Measurements from ENCODE around the gene ARAP1.

Gene ARAP1

DNA sequence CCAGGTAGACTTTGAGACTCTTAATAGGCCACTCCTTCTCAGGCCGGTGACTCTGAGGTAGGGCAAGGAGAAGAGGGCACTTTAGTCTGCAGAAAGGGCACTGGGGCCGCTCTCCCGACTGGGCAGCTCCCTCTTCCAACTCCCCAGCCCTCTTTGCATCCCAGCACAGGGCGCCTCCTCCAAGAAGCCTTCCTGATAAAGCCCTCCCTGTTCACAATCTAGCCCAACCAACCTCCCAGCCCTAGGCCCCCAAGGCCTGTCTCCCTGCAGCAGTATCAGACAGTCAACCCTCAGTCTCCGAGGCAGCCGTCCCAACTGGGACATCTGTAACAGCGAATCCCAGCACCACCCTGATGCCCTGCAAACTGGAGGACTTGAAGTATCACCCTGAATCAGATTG lies 63.7 kb downstream of the ARAP1 start:
- no peak for DNase-seq

DNA sequence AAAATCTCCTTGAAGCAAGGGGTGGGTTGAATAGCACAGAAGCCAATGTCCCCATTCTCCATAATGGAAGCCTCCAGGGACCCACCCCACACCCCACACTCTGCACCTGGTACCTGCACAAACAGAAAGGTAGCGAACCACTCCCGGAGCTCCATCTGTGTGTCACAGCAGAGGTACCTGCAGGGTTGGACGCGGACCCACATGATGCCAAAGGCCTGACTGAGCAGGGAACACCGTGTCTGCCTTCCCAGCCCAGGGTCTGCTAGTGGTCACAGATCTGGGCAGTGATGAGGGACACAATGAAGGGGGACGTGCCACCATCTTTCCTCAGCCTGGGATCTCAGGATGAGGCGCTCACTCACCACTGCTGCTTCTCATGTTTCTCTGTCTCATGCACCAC lies 64.9 kb downstream of the ARAP1 start:
- no peaks in the 10 kb centered on the region for H3K9me3 Mint-ChIP-seq
- peaks cover 51% of the 10 kb centered on the region for H3K36me3 Mint-ChIP-seq (ENCODE audit: insufficient read depth)
- H3K27ac Mint-ChIP-seq, result peak overlapping the region; percentile 56 to 74

More for the DNA sequence above, 63.7 kb downstream of the ARAP1 start:
- peak overlapping the region; percentile 38 to 79 for H3K27ac Mint-ChIP-seq
- H3K4me1 Mint-ChIP-seq (ENCODE audit: low read depth in 2 of 2), result peaks cover 19 to 24% of the 10 kb centered on the region in 2 donors
- no peak overlapping the region for H3K4me3 Mint-ChIP-seq
- no peaks in the 10 kb centered on the region for H3K27me3 Mint-ChIP-seq
- ATAC-seq (replicated peaks), result no peak
- peaks cover 48% of the 10 kb centered on the region for H3K36me3 Mint-ChIP-seq (ENCODE audit: insufficient read depth)
- H3K9me3 Mint-ChIP-seq, result no peaks in the 10 kb centered on the region

DNA sequence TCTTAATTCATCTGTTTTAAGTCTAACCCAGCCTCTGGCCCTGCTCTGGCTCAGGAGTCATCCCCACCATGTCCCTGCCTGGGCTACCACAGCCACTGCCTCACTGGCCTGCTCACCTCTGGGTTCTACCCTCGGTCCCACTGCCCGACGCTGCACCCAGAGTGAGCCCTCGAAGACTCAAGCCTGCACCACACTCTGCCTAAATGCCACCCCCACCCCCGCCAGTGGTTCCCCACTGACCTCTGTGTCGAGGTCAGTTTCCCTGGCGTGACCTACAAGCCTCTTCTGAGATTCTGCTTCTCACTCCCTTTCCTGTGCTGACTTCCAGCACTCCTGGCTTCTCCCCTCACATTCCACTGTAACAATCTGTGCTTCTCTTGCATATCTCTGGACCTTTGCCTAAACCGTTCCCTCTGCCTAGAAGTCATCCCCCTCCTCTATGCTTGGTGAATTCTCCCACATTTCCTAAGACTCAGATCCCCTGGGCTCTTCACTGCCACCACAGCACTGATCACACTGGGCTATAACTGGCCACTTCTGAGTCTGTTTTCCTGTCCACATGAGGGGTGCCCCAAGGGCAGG lies 65.5 kb downstream of the ARAP1 start:
- H3K4me3 Mint-ChIP-seq, result peak overlapping the region in 1 of 2 donors; percentile 3
- no peaks in the 10 kb centered on the region for H3K9me3 Mint-ChIP-seq
- ATAC-seq (replicated peaks), result no peak
- peaks cover 23 to 24% of the 10 kb centered on the region in 2 donors for H3K4me1 Mint-ChIP-seq (ENCODE audit: low read depth in 2 of 2)
- no peak for DNase-seq
- peaks cover 52% of the 10 kb centered on the region for H3K36me3 Mint-ChIP-seq (ENCODE audit: insufficient read depth)
- H3K27me3 Mint-ChIP-seq, result no peaks in the 10 kb centered on the region
- H3K27ac Mint-ChIP-seq, result peak overlapping the region; percentile 23 to 74

More for the DNA sequence above, 64.9 kb downstream of the ARAP1 start:
- H3K4me1 Mint-ChIP-seq (ENCODE audit: low read depth in 2 of 2), result peaks cover 20 to 23% of the 10 kb centered on the region in 2 donors
- no peak overlapping the region for H3K4me3 Mint-ChIP-seq
- ATAC-seq (replicated peaks) (no peak), DNase-seq (no peak)
- no peaks in the 10 kb centered on the region for H3K27me3 Mint-ChIP-seq

GRCh38 chr11:72685560-72686480 lies 66.4 kb downstream of the ARAP1 start:
- no peak for ATAC-seq (replicated peaks)
- Mint-ChIP-seq H3K36me3 (ENCODE audit: insufficient read depth) (peaks cover 48% of the 10 kb centered on the region), H3K27me3 (no peaks in the 10 kb centered on the region), H3K4me1 (ENCODE audit: low read depth in 2 of 2) (peaks cover 23 to 30% of the 10 kb centered on the region in 2 donors), H3K27ac (peak overlapping the region; percentile 23 to 74), H3K4me3 (no peak overlapping the region), H3K9me3 (no peaks in the 10 kb centered on the region)
- no peak for DNase-seq

DNA sequence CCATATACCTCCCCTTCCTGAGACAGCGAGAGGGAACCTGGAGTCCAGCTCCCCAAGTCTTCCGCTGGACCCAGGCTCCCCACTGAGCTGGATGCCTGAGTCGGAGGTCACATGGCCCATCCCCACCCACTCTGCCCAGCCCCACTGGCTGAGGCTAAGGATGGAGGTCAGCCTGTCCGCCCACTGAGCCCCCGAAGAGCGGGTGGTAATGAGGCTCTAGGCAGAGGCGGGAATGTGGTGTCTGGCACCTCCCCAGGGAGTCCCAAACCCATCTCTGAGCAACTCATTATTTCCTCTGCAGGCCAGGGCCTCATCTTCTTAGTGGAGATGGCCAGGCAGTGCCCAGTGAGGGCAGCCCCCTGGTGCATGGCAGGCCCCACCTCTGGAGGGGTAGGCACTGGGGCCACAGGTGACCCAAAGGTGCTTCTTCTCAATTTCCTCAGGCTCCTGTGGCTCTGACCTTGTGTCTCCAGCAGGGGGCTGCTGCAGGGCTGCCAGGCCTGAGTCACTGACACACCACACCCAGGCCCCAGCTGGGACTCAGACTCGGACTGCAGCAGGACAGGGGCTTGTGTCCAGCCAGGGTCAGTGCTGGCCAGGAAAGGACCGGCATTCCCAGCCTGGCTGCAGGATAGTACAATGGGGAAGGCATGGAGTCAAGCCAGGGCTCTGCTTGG lies 67.8 kb downstream of the ARAP1 start:
- Mint-ChIP-seq H3K4me1 (ENCODE audit: low read depth in 2 of 2) (peaks cover 23 to 36% of the 10 kb centered on the region in 2 donors), H3K36me3 (ENCODE audit: insufficient read depth) (peaks cover 47% of the 10 kb centered on the region), H3K9me3 (no peaks in the 10 kb centered on the region), H3K4me3 (no peak overlapping the region), H3K27ac (peak overlapping the region in 1 of 2 donors; percentile 41), H3K27me3 (peaks cover 0 to 2% of the 10 kb centered on the region in 2 donors)
- peak; percentile 20 to 36 (median 21) for DNase-seq
- peak; percentile 60 for ATAC-seq (replicated peaks)

- Mint-ChIP-seq H3K9me3 (no peaks in the 10 kb centered on the region), H3K27me3 (peaks cover 0 to 7% of the 10 kb centered on the region in 2 donors), H3K4me3 (no peak overlapping the region), H3K27ac (peak overlapping the region in 1 of 2 donors; percentile 22), H3K4me1 (ENCODE audit: low read depth in 2 of 2) (peaks cover 27 to 36% of the 10 kb centered on the region in 2 donors), H3K36me3 (ENCODE audit: insufficient read depth) (peaks cover 48% of the 10 kb centered on the region)
- ATAC-seq (replicated peaks), result peak; percentile 77
- peak; percentile 64 to 76 (median 66) for DNase-seq
Measured at GRCh38 chr11:72683782-72684200, 68.4 kb downstream of the ARAP1 start.

DNA sequence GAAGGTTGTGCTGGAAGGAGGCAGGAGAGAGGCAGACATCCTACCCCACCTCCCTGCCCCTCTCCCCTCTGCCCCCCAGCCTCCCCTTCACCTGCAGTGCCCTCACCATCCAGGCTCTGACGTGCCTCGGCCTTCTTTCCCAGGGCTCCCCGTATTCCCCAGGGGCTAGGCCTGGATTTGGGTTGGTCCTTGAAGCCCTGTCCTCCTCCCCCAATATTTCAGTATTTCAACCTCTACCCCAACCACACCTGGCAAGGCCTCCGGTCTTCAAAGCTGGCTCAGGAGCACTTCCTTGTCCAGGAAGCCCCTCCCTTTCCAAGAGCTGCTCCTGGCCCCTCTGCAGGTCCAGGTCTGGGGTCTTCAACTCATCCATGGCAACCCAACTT lies 69.4 kb downstream of the ARAP1 start:
- Mint-ChIP-seq H3K9me3 (no peaks in the 10 kb centered on the region), H3K27me3 (peaks cover 0 to 17% of the 10 kb centered on the region in 2 donors), H3K36me3 (ENCODE audit: insufficient read depth) (peaks cover 45% of the 10 kb centered on the region), H3K27ac (no peak overlapping the region), H3K4me1 (ENCODE audit: low read depth in 2 of 2) (peaks cover 27 to 36% of the 10 kb centered on the region in 2 donors), H3K4me3 (no peak overlapping the region)
- no peak for ATAC-seq (replicated peaks)
- no peak for DNase-seq

GRCh38 chr11:72682238-72682857 lies 69.9 kb downstream of the ARAP1 start:
- Mint-ChIP-seq H3K9me3 (no peaks in the 10 kb centered on the region), H3K4me3 (no peak overlapping the region), H3K4me1 (ENCODE audit: low read depth in 2 of 2) (peaks cover 28 to 36% of the 10 kb centered on the region in 2 donors), H3K36me3 (ENCODE audit: insufficient read depth) (peaks cover 44% of the 10 kb centered on the region), H3K27me3 (peaks cover 2 to 22% of the 10 kb centered on the region in 2 donors), H3K27ac (no peak overlapping the region)
- DNase-seq (no peak), ATAC-seq (replicated peaks) (no peak)

- Mint-ChIP-seq H3K4me3 (no peak overlapping the region), H3K27ac (peak overlapping the region; percentile 44 to 79), H3K4me1 (ENCODE audit: low read depth in 2 of 2) (peaks cover 23 to 31% of the 10 kb centered on the region in 2 donors), H3K36me3 (ENCODE audit: insufficient read depth) (peaks cover 42% of the 10 kb centered on the region), H3K9me3 (no peaks in the 10 kb centered on the region), H3K27me3 (peaks cover 8 to 30% of the 10 kb centered on the region in 2 donors)
- DNase-seq (no peak), ATAC-seq (replicated peaks) (no peak)
Measured at GRCh38 chr11:72681226-72682153, 70.7 kb downstream of the ARAP1 start.

GRCh38 chr11:72680624-72681158 lies 71.5 kb downstream of the ARAP1 start:
- no peak overlapping the region for H3K4me3 Mint-ChIP-seq
- H3K36me3 Mint-ChIP-seq (ENCODE audit: insufficient read depth), result peaks cover 42% of the 10 kb centered on the region
- DNase-seq (no peak), ATAC-seq (replicated peaks) (no peak)
- H3K27me3 Mint-ChIP-seq, result peaks cover 13 to 38% of the 10 kb centered on the region in 2 donors
- H3K4me1 Mint-ChIP-seq (ENCODE audit: low read depth in 2 of 2), result peaks cover 19 to 27% of the 10 kb centered on the region in 2 donors
- no peaks in the 10 kb centered on the region for H3K9me3 Mint-ChIP-seq
- H3K27ac Mint-ChIP-seq, result peak overlapping the region; percentile 44 to 79

GRCh38 chr11:72679869-72680268 lies 72.3 kb downstream of the ARAP1 start:
- Mint-ChIP-seq H3K4me1 (ENCODE audit: low read depth in 2 of 2) (peaks cover 19 to 27% of the 10 kb centered on the region in 2 donors), H3K27me3 (peaks cover 20 to 47% of the 10 kb centered on the region in 2 donors), H3K27ac (peak overlapping the region in 1 of 2 donors; percentile 33), H3K4me3 (no peak overlapping the region), H3K36me3 (ENCODE audit: insufficient read depth) (peaks cover 40% of the 10 kb centered on the region), H3K9me3 (no peaks in the 10 kb centered on the region)
- no peak for DNase-seq
- no peak for ATAC-seq (replicated peaks)

- peaks cover 31% of the 10 kb centered on the region for H3K36me3 Mint-ChIP-seq (ENCODE audit: insufficient read depth)
- peaks cover 16 to 24% of the 10 kb centered on the region in 2 donors for H3K4me1 Mint-ChIP-seq (ENCODE audit: low read depth in 2 of 2)
- H3K4me3 Mint-ChIP-seq, result no peak overlapping the region
- no peaks in the 10 kb centered on the region for H3K9me3 Mint-ChIP-seq
- H3K27ac Mint-ChIP-seq, result peak overlapping the region in 1 of 2 donors; percentile 30
- DNase-seq, result no peak
- no peak for ATAC-seq (replicated peaks)
- H3K27me3 Mint-ChIP-seq, result peaks cover 33 to 60% of the 10 kb centered on the region in 2 donors
Measured at GRCh38 chr11:72678524-72678923, 73.7 kb downstream of the ARAP1 start.

All from effector memory CD8-positive, alpha-beta T cell (primary cell).